ENCODE data around the gene RAB4A.

GRCh38 chr1:229275005-229275404 is 4.1 kb downstream of the RAB4A start:
- TF ChIP-seq SALL2 (tag by site-specific recombination; IDR thresholded peaks at IDR 0.05; ENCODE audit: borderline replicate concordance) = no peak
- no peak for TF ChIP-seq ZNF274 (IDR thresholded peaks at IDR 0.05; ENCODE audit: low read length)
- TF ChIP-seq ZNF274 (tag by site-specific recombination; IDR thresholded peaks at IDR 0.05; ENCODE audit: borderline replicate concordance) = no peak
- peak; percentile 42; the same call in 1 of the 2 replicates for TF ChIP-seq ZBTB21 (tag by site-specific recombination; IDR thresholded peaks at IDR 0.05)

Data from HEK293 (cell line).